ENCODE data around the gene CDCA8. TPM values are rescaled to one million over a fixed set of nuclear protein-coding genes. Genes with fewer than 3 reads are reported as not detected.

CDCA8 gene
- total RNA-seq (2021; fragmentation: NEBNext Ultra II Directional; extraction: Animal tissue kit (Norgen Biotek cat#: 25700)) (41.6 and 43.9 TPM in 2 replicates), polyA plus RNA-seq (2011; rRNA removed) (37.8 and 46.2 TPM in 2 replicates), polyA minus RNA-seq (2011; rRNA and poly(A)+ RNA removed) (44.2 and 53.1 TPM in 2 replicates)
- polyA plus RNA-seq (2011; cell fraction: cytosol; rRNA removed) = 50.5 TPM
- 38.4 TPM for polyA plus RNA-seq (2011; cell fraction: nucleus; rRNA removed)
- 38.3 to 43.7 TPM (median 41.6 TPM) in 4 replicates for polyA plus RNA-seq (2012, experiment 1 of 2)
- 44.5 TPM for polyA plus RNA-seq (2012, experiment 2 of 2)
- polyA plus RNA-seq (2013, experiment 1 of 2) = 28.7 TPM
- 30.0 TPM for polyA plus RNA-seq (2013, experiment 2 of 2)
- polyA minus RNA-seq (2011; cell fraction: cytosol; rRNA and poly(A)+ RNA removed) = 25.8 TPM
- 17.8 TPM for polyA minus RNA-seq (2011; cell fraction: nucleus; rRNA and poly(A)+ RNA removed)
- long read RNA-seq, experiment 1, transcript CDCA8-202 (10 exons, 2,469 nt) = major isoform, 18 of 52 reads
- long read RNA-seq, experiment 1, transcript CDCA8-201 (11 exons, 2,303 nt) = minor isoform, 7 of 52 reads
- long read RNA-seq, experiment 1, partial matches to known transcripts = 11 of 52 reads
- long read RNA-seq, experiment 1, other reads (novel, unspliced or antisense) = 16 of 52 reads
- long read RNA-seq, experiment 2, transcript CDCA8-202 (10 exons, 2,469 nt) = major isoform, 13 of 23 reads
- long read RNA-seq, experiment 2, transcript CDCA8-201 (11 exons, 2,303 nt) = minor isoform, 6 of 23 reads
- long read RNA-seq, experiment 2, partial matches to known transcripts = 2 of 23 reads
- long read RNA-seq, experiment 2, other reads (novel, unspliced or antisense) = 2 of 23 reads

DNA sequence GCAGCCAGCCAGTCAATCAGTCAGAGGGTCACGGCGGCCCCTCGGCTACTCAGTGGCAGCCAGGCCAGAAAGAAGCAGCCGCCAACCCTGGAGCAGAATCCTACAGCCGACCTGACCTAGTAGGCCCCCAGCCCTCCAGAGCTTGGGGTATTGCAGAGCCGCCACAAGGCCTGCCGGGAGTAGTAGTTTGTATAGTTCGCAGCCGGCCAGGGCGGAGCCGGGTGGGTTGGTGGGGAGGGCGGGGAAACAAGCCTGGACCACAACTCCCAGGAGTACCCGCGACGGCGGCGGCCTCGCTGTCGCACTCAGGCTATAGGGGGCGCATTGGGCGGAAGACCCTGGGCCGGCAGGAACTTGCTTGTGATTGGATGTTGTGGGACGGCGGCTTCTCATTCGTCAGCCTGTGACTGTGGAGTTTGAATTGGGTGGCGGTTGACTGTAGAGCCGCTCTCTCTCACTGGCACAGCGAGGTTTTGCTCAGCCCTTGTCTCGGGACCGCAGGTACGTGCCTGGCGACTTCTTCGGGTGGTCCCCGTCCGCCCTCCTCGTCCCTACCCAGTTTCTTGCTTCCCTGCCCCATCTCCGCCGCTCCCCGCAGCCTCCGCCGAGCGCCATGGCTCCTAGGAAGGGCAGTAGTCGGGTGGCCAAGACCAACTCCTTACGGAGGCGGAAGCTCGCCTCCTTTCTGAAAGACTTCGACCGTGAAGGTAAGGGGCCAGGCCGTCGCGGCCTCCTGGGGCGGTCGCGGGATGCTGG is at the start of gene CDCA8:
TSS of gene CDCA8 (plus strand) at position 439 of the 756 bp plus-strand sequence. CDS start at position 614, 175 bp downstream.
- Histone ChIP-seq H3K14ac (ENCODE audit: insufficient read length) (no peak within 1 kb of the TSS), H3K27me3 (replicated peaks in 1 of 4; ENCODE audit: control insufficient read depth in 3 of 4, extremely low read depth in 1 of 4, insufficient read depth in 3 of 4, low read length in 3 of 4) (peaks cover 0 to 1% (median 0%) of the 10 kb centered on the region in 4 experiments; a peak in 1 of 7 replicates), H3K23ac (ENCODE audit: insufficient read length) (no peak within 1 kb of the TSS), H3K36me3 (ENCODE audit: control insufficient read depth in 2 of 4, insufficient read depth in 4 of 4, low read length in 3 of 4) (peaks cover 2 to 18% (median 15%) of the 10 kb centered on the region in 4 experiments; a peak in 6 of 8 replicates), H3K4me1 (replicated peaks in 1 of 4; ENCODE audit: control insufficient read depth in 3 of 4, insufficient read depth in 4 of 4, low read length in 3 of 4) (peaks cover 0 to 13% (median 9%) of the 10 kb centered on the region in 4 experiments; a peak in 6 of 7 replicates), H3K4ac (replicated peaks; ENCODE audit: insufficient read length, low read depth, low read length) (peak within 1 kb of the TSS; percentile 28), H2AK5ac (ENCODE audit: low read depth, low read length) (no peak within 1 kb of the TSS), H3K4me3 (ENCODE audit: extremely low read depth in 1 of 4, insufficient read depth in 2 of 4, low read depth in 3 of 4, low read length in 4 of 4) (peak within 1 kb of the TSS; percentile 87 to 92 (median 90)), H4K5ac (ENCODE audit: insufficient read length, low read depth, low read length) (peak within 1 kb of the TSS; percentile 87), H4K8ac (ENCODE audit: extremely low read depth, insufficient read depth, low read length) (0 out of 2 replicates have a peak within 1 kb of the TSS, but pooled peaks have one; percentile 66), H3K79me1 (ENCODE audit: low read depth, low read length) (0 out of 2 replicates have a peak, but pooled peaks cover 2% of the 10 kb centered on the region), H3K9ac (replicated peaks in 1 of 4; ENCODE audit: extremely low read depth in 1 of 4, low read depth in 3 of 4, low read length in 3 of 4) (peak within 1 kb of the TSS; percentile 56 to 85 (median 76)), H3K79me2 (ENCODE audit: control insufficient read depth in 1 of 2, insufficient read depth in 2 of 2, low read length in 2 of 2) (peaks cover 0 to 22% of the 10 kb centered on the region in 2 experiments; a peak in 2 of 4 replicates), H2BK20ac (ENCODE audit: low read length) (no peak within 1 kb of the TSS), H2BK5ac (ENCODE audit: low read depth, low read length) (peak within 1 kb of the TSS; percentile 93; the same call in 1 of the 2 replicates), H3K18ac (ENCODE audit: extremely low read depth, low read length) (peak within 1 kb of the TSS; percentile 71), H3K23me2 (ENCODE audit: low read depth, low read length) (peaks cover 13% of the 10 kb centered on the region), H2AFZ (ENCODE audit: low read length) (peak within 1 kb of the TSS; percentile 83; the same call in 1 of the 2 replicates), H3K27ac (ENCODE audit: low read depth, low read length) (peak within 1 kb of the TSS; percentile 37; the same call in 1 of the 2 replicates), H2BK12ac (ENCODE audit: low read depth, low read length) (no peak within 1 kb of the TSS), H2BK120ac (replicated peaks; ENCODE audit: low read depth, low read length) (no peak within 1 kb of the TSS), H3K4me2 (ENCODE audit: insufficient read depth in 1 of 2, low read depth in 2 of 2, low read length in 2 of 2) (peak within 1 kb of the TSS; percentile 79 to 90), H3K9me3 (ENCODE audit: insufficient read depth in 2 of 2, low read depth in 1 of 2, low read length in 1 of 2) (no peaks in the 10 kb centered on the region), H4K20me1 (replicated peaks in 1 of 2; ENCODE audit: control insufficient read depth in 1 of 2, insufficient read depth in 2 of 2, low read length in 2 of 2) (peaks cover 0 to 5% of the 10 kb centered on the region in 2 experiments), H3K56ac (replicated peaks; ENCODE audit: insufficient read length, low read depth, low read length) (peak within 1 kb of the TSS; percentile 60), H2BK15ac (ENCODE audit: low read length) (0 out of 2 replicates have a peak within 1 kb of the TSS, but pooled peaks have one; percentile 61), H4K91ac (replicated peaks; ENCODE audit: insufficient read length, low read length) (peak within 1 kb of the TSS; percentile 52)
- ChIA-PET CTCF (ENCODE audit: partially characterized antibody) (interaction anchor here (0.6 to 2.1 kb wide), 8 partner anchors 9 to 1526 kb away, joined by 3 to 8 read pairs (median 3); no protein-coding TSS in a partner anchor), POLR2A (ENCODE audit: partially characterized antibody) (interaction anchor here (0.7 to 2.9 kb wide), 16 partner anchors 8 to 380 kb away, joined by 3 to 10 read pairs (median 4); partner anchors contain the start of genes C1orf122, DNALI1, SNIP1 and YRDC)
- peak; percentile 96 to 97 for DNase-seq (ENCODE audit: low read depth in 1 of 2, low spot score in 2 of 2)
- no peak for FAIRE-seq
- 3% methylated on average over 54 of the region's 54 CpGs; no CpG with 5 or more reads in 1 of the 2 experiments for WGBS, 2 experiments (ENCODE audit: extremely low coverage in 1 of 2, insufficient coverage in 1 of 2, insufficient read length in 1 of 2, insufficient replicate concordance in 2 of 2, low coverage in 1 of 2, low lambda C conversion rate in 2 of 2, missing lambda C conversion rate in 1 of 2)
- TF ChIP-seq JUND (IDR thresholded peaks at IDR 0.05; ENCODE audit: low read length) (no peak), USF2 (IDR thresholded peaks at IDR 0.05; ENCODE audit: low read length) (no peak), RXRA (IDR thresholded peaks at IDR 0.05; ENCODE audit: insufficient read depth, low read depth, low read length) (no peak), SIX5 (IDR thresholded peaks at IDR 0.05; ENCODE audit: low read depth, low read length) (peak; percentile 74), TAF7 (optimal IDR thresholded peaks at IDR 0.05; ENCODE audit: borderline replicate concordance, low read depth, low read length) (no peak)

All from H1 (cell line).